Astrocyte (in vitro differentiated cells and primary cell): ENCODE data around the gene SLC35D2.

Source experiments
- EZH2 ChIP-seq: IDR thresholded peaks from 2 replicates; pipeline ENCODE4 v1.6.1; 2012; ENCODE audit warnings: mild to moderate bottlenecking, low read length, inconsistent platforms; ENCODE audit not compliant: insufficient read depth
- TF ChIP-seq, protein P1 (sequence below): IDR thresholded peaks from 2 replicates; pipeline ENCODE4 v1.5.1; 2011; ENCODE audit warnings: low read depth, mild to moderate bottlenecking, inconsistent platforms, low read length, moderate library complexity; ENCODE audit not compliant: insufficient read depth

DNA sequence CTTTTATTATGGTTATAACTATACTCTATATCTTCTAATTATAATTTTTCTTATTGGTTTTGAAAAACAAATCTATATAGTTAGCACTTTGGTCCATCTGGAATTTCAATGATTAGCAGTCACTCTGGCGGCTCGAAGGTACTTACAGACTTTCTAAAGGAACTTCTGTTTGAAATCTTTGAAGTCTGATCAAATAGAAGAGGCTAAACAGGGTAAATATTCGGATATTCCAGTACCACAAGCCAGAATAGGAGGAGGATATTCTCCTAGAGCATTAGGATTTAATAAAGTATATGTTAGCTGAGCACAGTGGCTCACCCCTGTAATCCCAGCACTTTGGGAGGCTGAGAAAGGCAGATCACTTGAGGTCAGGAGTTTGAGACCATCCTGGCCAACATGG lies 42.8 kb downstream of the SLC35D2 start:
- TF ChIP-seq, protein P1, sequence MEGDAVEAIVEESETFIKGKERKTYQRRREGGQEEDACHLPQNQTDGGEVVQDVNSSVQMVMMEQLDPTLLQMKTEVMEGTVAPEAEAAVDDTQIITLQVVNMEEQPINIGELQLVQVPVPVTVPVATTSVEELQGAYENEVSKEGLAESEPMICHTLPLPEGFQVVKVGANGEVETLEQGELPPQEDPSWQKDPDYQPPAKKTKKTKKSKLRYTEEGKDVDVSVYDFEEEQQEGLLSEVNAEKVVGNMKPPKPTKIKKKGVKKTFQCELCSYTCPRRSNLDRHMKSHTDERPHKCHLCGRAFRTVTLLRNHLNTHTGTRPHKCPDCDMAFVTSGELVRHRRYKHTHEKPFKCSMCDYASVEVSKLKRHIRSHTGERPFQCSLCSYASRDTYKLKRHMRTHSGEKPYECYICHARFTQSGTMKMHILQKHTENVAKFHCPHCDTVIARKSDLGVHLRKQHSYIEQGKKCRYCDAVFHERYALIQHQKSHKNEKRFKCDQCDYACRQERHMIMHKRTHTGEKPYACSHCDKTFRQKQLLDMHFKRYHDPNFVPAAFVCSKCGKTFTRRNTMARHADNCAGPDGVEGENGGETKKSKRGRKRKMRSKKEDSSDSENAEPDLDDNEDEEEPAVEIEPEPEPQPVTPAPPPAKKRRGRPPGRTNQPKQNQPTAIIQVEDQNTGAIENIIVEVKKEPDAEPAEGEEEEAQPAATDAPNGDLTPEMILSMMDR, result no peak
- no peak for TF ChIP-seq EZH2
